Measurements from ENCODE around the gene COX7A2L.

GRCh38 chr2:42334220-42334619, 26.8 kb downstream of the COX7A2L start:
- no peak for TF ChIP-seq CTCF (IDR thresholded peaks at IDR 0.05; ENCODE audit: insufficient read depth, low read depth, low read length)
- no peak for TF ChIP-seq EZH2 (IDR thresholded peaks at IDR 0.05; ENCODE audit: insufficient read depth, low read length)
